H9 (cell line): ENCODE results near the gene OR8D2. TPM values are rescaled to one million over a fixed set of nuclear protein-coding genes. Genes with fewer than 3 reads are reported as not detected.

Source experiments
- DNase-seq: peaks from one replicate; pipeline ENCODE4 v3.0.0-alpha.2; 2017
- H2AFZ ChIP-seq: one replicate; pipeline ENCODE4 v1.6.1; 2013; ENCODE audit warnings: mild to moderate bottlenecking, low read length, control low read depth, moderate library complexity
- H2AK5ac ChIP-seq: 2 replicates; pipeline ENCODE4 v1.6.1; 2013; ENCODE audit warnings: low read length, control low read depth, mixed read lengths; ENCODE audit not compliant: insufficient read length
- H2BK120ac ChIP-seq: one replicate; pipeline ENCODE4 v1.6.1; 2013; ENCODE audit warnings: low read depth, mild to moderate bottlenecking, low read length, control low read depth, inconsistent platforms; ENCODE audit not compliant: poor library complexity, severe bottlenecking
- H2BK12ac ChIP-seq: 2 replicates; pipeline ENCODE4 v1.6.1; 2013; ENCODE audit warnings: low read length, control low read depth, mixed read lengths, low read depth; ENCODE audit not compliant: insufficient read length
- H2BK15ac ChIP-seq: 2 replicates; pipeline ENCODE4 v1.6.1; 2013; ENCODE audit warnings: low read depth, low read length, control low read depth
- H2BK20ac ChIP-seq: one replicate; pipeline ENCODE4 v1.6.1; 2013; ENCODE audit warnings: low read depth, mild to moderate bottlenecking, low read length, control low read depth, inconsistent platforms; ENCODE audit not compliant: poor library complexity, severe bottlenecking
- H2BK5ac ChIP-seq: 2 replicates; pipeline ENCODE4 v1.6.1; 2013; ENCODE audit warnings: low read length, control low read depth, mixed read lengths; ENCODE audit not compliant: insufficient read length
- H3K14ac ChIP-seq: 2 replicates; pipeline ENCODE4 v1.6.1; 2013; ENCODE audit warnings: low read length, control low read depth; ENCODE audit not compliant: insufficient read depth
- H3K18ac ChIP-seq: 2 replicates; pipeline ENCODE4 v1.6.1; 2013; ENCODE audit warnings: low read depth, mild to moderate bottlenecking, mixed read lengths, low read length, control low read depth; ENCODE audit not compliant: insufficient read length
- H3K23ac ChIP-seq: 2 replicates; pipeline ENCODE4 v1.6.1; 2013; ENCODE audit warnings: low read length, control low read depth, mixed read lengths, low read depth; ENCODE audit not compliant: insufficient read length
- H3K23me2 ChIP-seq: 2 replicates; pipeline ENCODE4 v1.6.1; 2013; ENCODE audit warnings: low read depth, mild to moderate bottlenecking, mixed read lengths, low read length, control low read depth; ENCODE audit not compliant: insufficient read length, poor library complexity, severe bottlenecking
- H3K27ac ChIP-seq: 2 replicates; pipeline ENCODE4 v1.5.1; 2013; ENCODE audit warnings: low read length, control low read depth, mixed read lengths, low read depth; ENCODE audit not compliant: insufficient read length
- H3K27me3 ChIP-seq: 2 replicates; pipeline ENCODE4 v1.6.1; 2013; ENCODE audit warnings: low read length, control low read depth, inconsistent platforms; ENCODE audit not compliant: insufficient read depth
- H3K4ac ChIP-seq: 2 replicates; pipeline ENCODE4 v1.6.1; 2013; ENCODE audit warnings: low read depth, mild to moderate bottlenecking, control low read depth, inconsistent platforms, low read length, moderate library complexity
- H3K4me1 ChIP-seq: 2 replicates; pipeline ENCODE4 v1.6.1; 2013; ENCODE audit warnings: low read length, control low read depth, inconsistent platforms; ENCODE audit not compliant: insufficient read depth
- H3K4me2 ChIP-seq: 2 replicates; pipeline ENCODE4 v1.6.1; 2013; ENCODE audit warnings: low read length, control low read depth, mixed read lengths; ENCODE audit not compliant: insufficient read length, insufficient read depth
- H3K56ac ChIP-seq: 2 replicates; pipeline ENCODE4 v1.6.1; 2013; ENCODE audit warnings: low read depth, mild to moderate bottlenecking, mixed read lengths, low read length, control low read depth; ENCODE audit not compliant: insufficient read length
- H3K79me1 ChIP-seq: 2 replicates; pipeline ENCODE4 v1.6.1; 2013; ENCODE audit warnings: low read depth, mild to moderate bottlenecking, moderate library complexity, low read length, control low read depth, inconsistent platforms; ENCODE audit not compliant: insufficient read depth, poor library complexity, severe bottlenecking
- H3K79me2 ChIP-seq: 2 replicates; pipeline ENCODE4 v1.6.1; 2013; ENCODE audit warnings: low read length, control low read depth, inconsistent platforms; ENCODE audit not compliant: insufficient read depth
- H3K9ac ChIP-seq: 2 replicates; pipeline ENCODE4 v1.6.1; 2013; ENCODE audit warnings: low read length, control low read depth, mixed read lengths; ENCODE audit not compliant: insufficient read length; ENCODE audit errors: extremely low read depth
- H3K9me3 ChIP-seq: one replicate; pipeline ENCODE4 v1.6.1; 2013; ENCODE audit warnings: low read depth, low read length, inconsistent platforms; ENCODE audit not compliant: control insufficient read depth
- H3T11ph ChIP-seq: one replicate; pipeline ENCODE4 v1.6.1; 2013; ENCODE audit warnings: mild to moderate bottlenecking, low read length, control low read depth, inconsistent platforms
- H4K20me1 ChIP-seq: one replicate; pipeline ENCODE4 v1.6.1; 2013; ENCODE audit not compliant: control insufficient read depth, insufficient read length, insufficient read depth
- H4K5ac ChIP-seq: 2 replicates; pipeline ENCODE4 v1.6.1; 2013; ENCODE audit warnings: low read depth, mild to moderate bottlenecking, mixed read lengths, low read length, control low read depth; ENCODE audit not compliant: insufficient read length
- H4K8ac ChIP-seq: replicated peaks from 2 replicates; pipeline ENCODE4 v1.6.1; 2013; ENCODE audit warnings: low read length, control low read depth, mixed read lengths, low read depth; ENCODE audit not compliant: insufficient read length
- H4K91ac ChIP-seq: 2 replicates; pipeline ENCODE4 v1.6.1; 2013; ENCODE audit warnings: low read depth, mild to moderate bottlenecking, moderate library complexity, mixed read lengths, low read length, control low read depth; ENCODE audit not compliant: insufficient read length
- H3K27ac Mint-ChIP-seq, 3 experiments: 2 replicates in 2 of 3; 3 replicates in 1 of 3; pipeline ENCODE4 v1.8.0; 2020 to 2021; ENCODE audit warnings: mixed read lengths in 3 of 3, mild to moderate bottlenecking in 1 of 3, moderate library complexity in 1 of 3
- H3K27me3 Mint-ChIP-seq: 2 replicates; pipeline ENCODE4 v1.8.0; 2021; ENCODE audit warnings: low read depth, mild to moderate bottlenecking, moderate library complexity, mixed read lengths
- H3K36me3 Mint-ChIP-seq, 3 experiments: 2 replicates in 2 of 3; 3 replicates in 1 of 3; pipeline ENCODE4 v1.8.0; 2020 to 2021; ENCODE audit warnings: low read depth in 3 of 3, mixed read lengths in 3 of 3; ENCODE audit not compliant: insufficient read depth in 1 of 3
- H3K4me1 Mint-ChIP-seq, 2 experiments: 2 replicates each; pipeline ENCODE4 v1.8.0; 2020; ENCODE audit warnings: mixed read lengths in 2 of 2
- H3K4me3 Mint-ChIP-seq, 2 experiments: 2 replicates in 1 of 2; 3 replicates in 1 of 2; pipeline ENCODE4 v1.8.0; 2020 to 2021; ENCODE audit warnings: mild to moderate bottlenecking in 2 of 2, mixed read lengths in 2 of 2, moderate library complexity in 1 of 2
- H3K9me3 Mint-ChIP-seq, 2 experiments: 2 replicates in 1 of 2; 3 replicates in 1 of 2; pipeline ENCODE4 v1.8.0; 2020; ENCODE audit warnings: mild to moderate bottlenecking in 2 of 2, mixed read lengths in 2 of 2, moderate library complexity in 1 of 2
- CTCF ChIP-seq: fragments of 200-600 bp; sonication (generic); conservative IDR thresholded peaks from 3 replicates; pipeline ENCODE4 v1.8.0; 2021; ENCODE audit warnings: antibody characterized with exemption, mild to moderate bottlenecking
- WGBS: extraction: QIAGEN DNeasy Blood & Tissue Kit; methylation state at CpG from one replicate; pipeline ENCODE4 v1.1.7; 2013; ENCODE audit warnings: missing lambda C conversion rate, low lambda C conversion rate, mixed read lengths; ENCODE audit not compliant: insufficient read length; ENCODE audit errors: extremely low coverage; 5-methylcytosine and 5-hydroxymethylcytosine counted together
- total RNA-seq: library from RNA; stranded (reverse); gene quantifications from 2 replicates; pipeline ENCODE4 v1.2.1, GENCODE V29; 2021

OR8D2 gene
- total RNA-seq, 1 experiment from 2014 or later, result not detected

GRCh38 chr11:124311269-124311668, 8.7 kb downstream of the OR8D2 start:
- H2AFZ ChIP-seq, result no peak overlapping the region
- no peak overlapping the region for H4K8ac ChIP-seq
- Mint-ChIP-seq H3K27me3 (no peaks in the 10 kb centered on the region), H3K27ac (no peak overlapping the region), H3K9me3 (no peaks in the 10 kb centered on the region), H3K4me1 (no peaks in the 10 kb centered on the region), H3K36me3 (no peaks in the 10 kb centered on the region), H3K4me3 (no peak overlapping the region)
- no peak overlapping the region for H3K9ac ChIP-seq
- H3K14ac ChIP-seq, result no peak overlapping the region
- H3T11ph ChIP-seq, result no peak overlapping the region
- no peak overlapping the region for H3K18ac ChIP-seq
- H2BK5ac ChIP-seq, result no peak overlapping the region
- no peaks in the 10 kb centered on the region for H4K20me1 ChIP-seq
- no CpG with 5 or more reads among the region's 5 CpGs for whole genome bisulfite sequencing
- H2BK15ac ChIP-seq, result no peak overlapping the region
- no peaks in the 10 kb centered on the region for H3K9me3 ChIP-seq
- TF ChIP-seq CTCF, result no peak
- no peaks in the 10 kb centered on the region for H3K4me1 ChIP-seq
- H3K79me1 ChIP-seq, result no peaks in the 10 kb centered on the region
- H3K56ac ChIP-seq, result no peak overlapping the region
- H3K4ac ChIP-seq, result no peak overlapping the region
- H3K23ac ChIP-seq, result no peak overlapping the region
- no peak overlapping the region for H4K5ac ChIP-seq
- H2BK120ac ChIP-seq, result no peak overlapping the region
- H3K4me2 ChIP-seq, result no peak overlapping the region
- H3K79me2 ChIP-seq, result no peaks in the 10 kb centered on the region
- H3K23me2 ChIP-seq, result no peaks in the 10 kb centered on the region
- H2AK5ac ChIP-seq, result no peak overlapping the region
- H3K27ac ChIP-seq, result no peak overlapping the region
- no peak overlapping the region for H4K91ac ChIP-seq
- no peak overlapping the region for H2BK20ac ChIP-seq
- H2BK12ac ChIP-seq, result no peak overlapping the region
- no peaks in the 10 kb centered on the region for H3K27me3 ChIP-seq
- DNase-seq, result no peak
